Transverse colon (tissue), 4 donors: ENCODE results near the gene ADCY10.

Experiments
- POLR2A ChIP-seq: fragments of 450-650 bp; IDR thresholded peaks from one replicate; pipeline ENCODE4 v1.6.1; 2016; ENCODE audit warnings: antibody characterized with exemption, mild to moderate bottlenecking, moderate library complexity
- POLR2AphosphoS5 ChIP-seq, 3 donors: sonication (generic); formaldehyde crosslinking; IDR thresholded peaks; one replicate each; pipeline ENCODE4 v1.6.1; 2016; ENCODE audit warnings: antibody characterized with exemption in 3 of 3
- TF ChIP-seq, protein P1 (sequence below), 5 experiments: fragments of 200-600 bp in 3 of 5; fragments of 450-650 bp in 2 of 5; sonication (generic) in 3 of 5; IDR thresholded peaks; 1 replicate in 2 of 5; 2 replicates in 3 of 5; pipeline ENCODE4 v1.5.1; 2016 to 2017; ENCODE audit warnings: antibody characterized with exemption in 5 of 5, inconsistent platforms in 3 of 5, mild to moderate bottlenecking in 2 of 5, moderate library complexity in 1 of 5

GRCh38 chr1:167824163-167824794, 89.7 kb downstream of the ADCY10 start:
- TF ChIP-seq, protein P1, sequence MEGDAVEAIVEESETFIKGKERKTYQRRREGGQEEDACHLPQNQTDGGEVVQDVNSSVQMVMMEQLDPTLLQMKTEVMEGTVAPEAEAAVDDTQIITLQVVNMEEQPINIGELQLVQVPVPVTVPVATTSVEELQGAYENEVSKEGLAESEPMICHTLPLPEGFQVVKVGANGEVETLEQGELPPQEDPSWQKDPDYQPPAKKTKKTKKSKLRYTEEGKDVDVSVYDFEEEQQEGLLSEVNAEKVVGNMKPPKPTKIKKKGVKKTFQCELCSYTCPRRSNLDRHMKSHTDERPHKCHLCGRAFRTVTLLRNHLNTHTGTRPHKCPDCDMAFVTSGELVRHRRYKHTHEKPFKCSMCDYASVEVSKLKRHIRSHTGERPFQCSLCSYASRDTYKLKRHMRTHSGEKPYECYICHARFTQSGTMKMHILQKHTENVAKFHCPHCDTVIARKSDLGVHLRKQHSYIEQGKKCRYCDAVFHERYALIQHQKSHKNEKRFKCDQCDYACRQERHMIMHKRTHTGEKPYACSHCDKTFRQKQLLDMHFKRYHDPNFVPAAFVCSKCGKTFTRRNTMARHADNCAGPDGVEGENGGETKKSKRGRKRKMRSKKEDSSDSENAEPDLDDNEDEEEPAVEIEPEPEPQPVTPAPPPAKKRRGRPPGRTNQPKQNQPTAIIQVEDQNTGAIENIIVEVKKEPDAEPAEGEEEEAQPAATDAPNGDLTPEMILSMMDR (IDR thresholded peaks at IDR 0.05) = no peak
- TF ChIP-seq POLR2A (no peak), POLR2AphosphoS5 (IDR thresholded peaks at IDR 0.05) (no peak)
